ENCODE results near the gene BAZ2B. TPM values are rescaled to one million over a fixed set of nuclear protein-coding genes. Genes with fewer than 3 reads are reported as not detected.
"Not testable (repeated sequence)": the region's sequence is repeated elsewhere in the genome, so short reads cannot be mapped to it uniquely, and the experiment has no call there.

Gene BAZ2B
- total RNA-seq, 2 donors from 2014 or later: 60.8 to 84.5 TPM

GRCh38 chr2:159362816-159363251, 253.5 kb downstream of the BAZ2B start:
- peaks cover 0 to 4% of the 10 kb centered on the region in 2 donors for H3K36me3 ChIP-seq

GRCh38 chr2:159362094-159362493, 254.3 kb downstream of the BAZ2B start:
- H3K4me3 ChIP-seq: no peak overlapping the region
- peaks cover 0 to 4% of the 10 kb centered on the region in 2 donors for H3K36me3 ChIP-seq
- intact Hi-C loops (cut with DNase I): no loop called here
- no peaks in the 10 kb centered on the region for H3K9me3 ChIP-seq
- DNase-seq (ENCODE audit: low spot score): no peak
- H3K27ac ChIP-seq: no peak overlapping the region
- no peaks in the 10 kb centered on the region for H3K27me3 ChIP-seq (replicated peaks; ENCODE audit: insufficient read depth)
- 88% methylated on average over 2 of the region's 2 CpGs for WGBS
- no peaks in the 10 kb centered on the region for H3K4me1 ChIP-seq (replicated peaks)
- TF ChIP-seq, protein P1, sequence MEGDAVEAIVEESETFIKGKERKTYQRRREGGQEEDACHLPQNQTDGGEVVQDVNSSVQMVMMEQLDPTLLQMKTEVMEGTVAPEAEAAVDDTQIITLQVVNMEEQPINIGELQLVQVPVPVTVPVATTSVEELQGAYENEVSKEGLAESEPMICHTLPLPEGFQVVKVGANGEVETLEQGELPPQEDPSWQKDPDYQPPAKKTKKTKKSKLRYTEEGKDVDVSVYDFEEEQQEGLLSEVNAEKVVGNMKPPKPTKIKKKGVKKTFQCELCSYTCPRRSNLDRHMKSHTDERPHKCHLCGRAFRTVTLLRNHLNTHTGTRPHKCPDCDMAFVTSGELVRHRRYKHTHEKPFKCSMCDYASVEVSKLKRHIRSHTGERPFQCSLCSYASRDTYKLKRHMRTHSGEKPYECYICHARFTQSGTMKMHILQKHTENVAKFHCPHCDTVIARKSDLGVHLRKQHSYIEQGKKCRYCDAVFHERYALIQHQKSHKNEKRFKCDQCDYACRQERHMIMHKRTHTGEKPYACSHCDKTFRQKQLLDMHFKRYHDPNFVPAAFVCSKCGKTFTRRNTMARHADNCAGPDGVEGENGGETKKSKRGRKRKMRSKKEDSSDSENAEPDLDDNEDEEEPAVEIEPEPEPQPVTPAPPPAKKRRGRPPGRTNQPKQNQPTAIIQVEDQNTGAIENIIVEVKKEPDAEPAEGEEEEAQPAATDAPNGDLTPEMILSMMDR (IDR thresholded peaks at IDR 0.05): no peak
- TF ChIP-seq POLR2AphosphoS5 (IDR thresholded peaks at IDR 0.05) (no peak), POLR2A (IDR thresholded peaks at IDR 0.05) (no peak)

More at GRCh38 chr2:159362816-159363251, 253.5 kb downstream of the BAZ2B start:
- DNase-seq (ENCODE audit: low spot score): no peak
- no peaks in the 10 kb centered on the region for H3K27me3 ChIP-seq (replicated peaks; ENCODE audit: insufficient read depth)
- TF ChIP-seq POLR2AphosphoS5 (IDR thresholded peaks at IDR 0.05): no peak
- TF ChIP-seq, protein P1 (IDR thresholded peaks at IDR 0.05): no peak
- TF ChIP-seq POLR2A (IDR thresholded peaks at IDR 0.05): no peak
- H3K27ac ChIP-seq: no peak overlapping the region
- intact Hi-C loops (cut with DNase I): no loop called here
- H3K9me3 ChIP-seq: no peaks in the 10 kb centered on the region
- H3K4me1 ChIP-seq (replicated peaks): no peaks in the 10 kb centered on the region
- H3K4me3 ChIP-seq: no peak overlapping the region
- 89% methylated on average over 2 of the region's 2 CpGs for WGBS

DNA sequence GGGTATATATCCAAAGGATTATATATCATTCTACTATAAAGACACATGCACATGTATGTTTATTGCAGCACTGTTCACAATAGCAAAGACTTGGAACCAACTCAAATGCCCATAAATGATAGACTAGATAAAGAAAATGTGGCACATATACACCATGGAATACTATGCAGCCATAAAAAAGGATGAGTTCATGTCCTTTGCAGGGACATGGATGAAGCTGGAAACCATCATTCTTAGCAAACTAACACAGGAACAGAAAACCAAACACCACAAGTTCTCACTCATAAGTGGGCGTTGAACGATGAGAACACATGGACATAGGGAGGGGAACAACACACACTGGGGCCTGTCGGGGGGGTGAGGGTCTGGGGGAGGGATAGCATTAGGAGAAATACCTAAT, 254.7 kb downstream of the BAZ2B start:
- DNase-seq (ENCODE audit: low spot score); H3K27ac ChIP-seq; H3K36me3 ChIP-seq; H3K9me3 ChIP-seq; H3K4me1 ChIP-seq (replicated peaks); intact Hi-C loops (cut with DNase I); H3K27me3 ChIP-seq (replicated peaks; ENCODE audit: insufficient read depth); H3K4me3 ChIP-seq: not testable (repeated sequence)
- 97% methylated on average over 3 of the region's 3 CpGs for WGBS

DNA sequence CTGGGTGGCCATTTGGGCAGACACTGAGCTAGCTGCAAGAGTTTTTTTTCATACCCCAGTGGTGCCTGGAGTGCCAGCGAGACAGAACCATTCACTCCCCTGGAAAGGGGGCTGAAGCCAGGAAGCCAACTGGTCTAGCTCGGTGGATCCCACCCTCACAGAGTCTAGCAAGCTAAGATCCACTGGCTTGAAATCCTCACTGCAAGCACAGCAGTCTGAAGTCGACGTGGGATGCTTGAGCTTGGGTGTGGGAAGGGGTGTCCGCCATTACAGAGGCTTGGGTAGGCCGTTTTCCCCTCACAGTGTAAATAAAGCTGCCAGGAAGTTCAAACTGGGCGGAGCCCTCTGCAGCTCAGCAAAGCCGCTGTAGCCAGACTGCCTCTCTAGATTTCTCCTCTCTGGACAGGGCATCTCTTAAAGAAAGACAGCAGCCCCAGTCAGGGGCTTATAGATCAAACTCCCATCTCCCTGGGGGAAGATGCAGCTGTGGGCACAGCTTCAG, 260.2 kb downstream of the BAZ2B start:
- H3K27ac ChIP-seq: no peak overlapping the region
- whole genome bisulfite sequencing: 93% methylated on average over 8 of the region's 8 CpGs
- TF ChIP-seq POLR2AphosphoS5 (IDR thresholded peaks at IDR 0.05) (no peak), POLR2A (IDR thresholded peaks at IDR 0.05) (no peak)
- TF ChIP-seq, protein P1 (IDR thresholded peaks at IDR 0.05): no peak

DNA sequence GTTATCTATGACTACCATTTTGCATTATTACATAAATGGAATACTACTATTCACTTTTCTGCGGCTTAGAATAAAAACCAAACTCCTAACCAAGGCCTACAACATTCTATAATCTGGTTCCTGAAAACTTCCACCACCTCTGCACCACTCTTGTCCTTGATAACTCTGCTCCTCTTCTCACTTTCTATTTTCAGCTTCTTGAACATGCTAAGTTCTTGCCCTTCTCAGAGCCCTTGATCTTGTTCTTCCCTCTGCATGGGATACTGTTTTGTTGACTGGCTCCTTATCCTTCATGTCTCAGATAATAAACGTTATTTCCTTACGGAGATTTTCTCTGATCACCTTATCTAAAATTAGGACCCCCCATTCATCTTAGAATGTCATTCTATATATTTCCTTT, 264.4 kb downstream of the BAZ2B start:
- TF ChIP-seq, protein P1 (IDR thresholded peaks at IDR 0.05): no peak
- TF ChIP-seq POLR2AphosphoS5 (IDR thresholded peaks at IDR 0.05) (no peak), POLR2A (IDR thresholded peaks at IDR 0.05) (no peak)
- Histone ChIP-seq H3K27me3 (replicated peaks; ENCODE audit: insufficient read depth) (no peaks in the 10 kb centered on the region), H3K4me3 (no peak overlapping the region), H3K36me3 (no peaks in the 10 kb centered on the region), H3K27ac (no peak overlapping the region), H3K9me3 (no peaks in the 10 kb centered on the region), H3K4me1 (replicated peaks) (no peaks in the 10 kb centered on the region)
- no peak for DNase-seq (ENCODE audit: low spot score)
- intact Hi-C loops (cut with DNase I): no loop called here
- WGBS: 94% methylated on average over 3 of the region's 3 CpGs

More for the DNA sequence above, 260.2 kb downstream of the BAZ2B start:
- Histone ChIP-seq H3K9me3 (no peaks in the 10 kb centered on the region), H3K4me1 (replicated peaks) (no peaks in the 10 kb centered on the region), H3K36me3 (no peaks in the 10 kb centered on the region), H3K4me3 (no peak overlapping the region), H3K27me3 (replicated peaks; ENCODE audit: insufficient read depth) (no peaks in the 10 kb centered on the region)
- intact Hi-C loops (cut with DNase I): no loop called here
- DNase-seq (ENCODE audit: low spot score): no peak
